ENCODE data around the gene ZNF385A.

ZNF385A gene, protein sequence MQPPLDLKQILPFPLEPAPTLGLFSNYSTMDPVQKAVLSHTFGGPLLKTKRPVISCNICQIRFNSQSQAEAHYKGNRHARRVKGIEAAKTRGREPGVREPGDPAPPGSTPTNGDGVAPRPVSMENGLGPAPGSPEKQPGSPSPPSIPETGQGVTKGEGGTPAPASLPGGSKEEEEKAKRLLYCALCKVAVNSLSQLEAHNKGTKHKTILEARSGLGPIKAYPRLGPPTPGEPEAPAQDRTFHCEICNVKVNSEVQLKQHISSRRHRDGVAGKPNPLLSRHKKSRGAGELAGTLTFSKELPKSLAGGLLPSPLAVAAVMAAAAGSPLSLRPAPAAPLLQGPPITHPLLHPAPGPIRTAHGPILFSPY

GRCh38 chr12:54384591-54385041, at the start of gene ZNF385A:
Gene ZNF385A, minus strand, starts transcription at chr12:54384733. Its CDS starts 219 bp downstream, at chr12:54384514.
- TF ChIP-seq ZNF274 (IDR thresholded peaks at IDR 0.05; ENCODE audit: low read depth, low read length), result no peak
- no peak within 1 kb of the TSS; the same call in 1 of the 2 replicates for H3K4me3 ChIP-seq (ENCODE audit: low read length)

- TF ChIP-seq ZNF274 (IDR thresholded peaks at IDR 0.05; ENCODE audit: low read depth, low read length), result no peak
- H3K4me3 ChIP-seq (ENCODE audit: low read length), result no peak overlapping the region
These were observed 48.3 kb upstream of the ZNF385A start for GRCh38 chr12:54432815-54433164.

DNA sequence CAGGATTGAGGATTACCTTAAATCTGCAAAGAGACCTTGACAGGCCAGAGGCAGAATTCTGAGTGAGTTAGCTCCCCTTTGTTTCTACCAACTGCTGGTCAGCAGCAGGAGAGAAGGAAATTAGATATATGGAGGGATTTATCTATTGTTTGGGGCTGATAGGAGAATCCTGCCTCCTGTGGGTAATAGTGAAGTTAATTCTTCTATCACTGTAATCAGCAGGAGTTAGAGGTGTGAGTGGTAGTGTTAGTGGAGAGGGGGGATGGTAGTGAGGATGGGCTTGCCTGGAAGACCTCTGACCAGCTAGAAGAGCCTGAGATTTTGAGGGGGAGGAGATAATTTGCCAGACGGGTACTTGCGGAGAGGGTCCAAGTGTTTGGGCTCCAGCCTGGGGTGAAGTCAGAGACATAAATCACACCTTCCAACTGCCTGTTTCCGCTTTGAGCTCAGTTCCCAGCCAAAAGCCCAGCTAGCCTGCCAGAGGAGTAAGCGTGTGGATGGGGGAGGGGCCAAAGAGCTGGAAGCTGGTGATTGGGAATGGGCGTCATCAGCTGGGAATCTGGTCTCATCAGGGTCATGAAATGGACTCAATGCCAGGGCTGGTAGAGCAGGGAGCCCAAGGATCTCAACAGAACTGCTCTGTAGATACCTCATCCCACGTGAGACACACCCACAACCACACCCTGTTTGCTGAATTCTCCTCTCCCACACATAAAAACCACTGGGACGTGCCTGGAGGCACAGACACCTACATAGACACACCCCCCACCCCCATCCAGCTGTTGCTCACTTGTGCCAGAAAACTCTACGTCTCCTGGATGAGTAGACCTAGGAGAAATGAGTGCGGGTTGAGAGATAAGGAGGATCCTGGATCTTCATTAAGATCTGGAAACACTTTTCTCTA, 47.6 kb upstream of the ZNF385A start:
- no peak for TF ChIP-seq ZNF274 (IDR thresholded peaks at IDR 0.05; ENCODE audit: low read depth, low read length)
- no peak overlapping the region for H3K4me3 ChIP-seq (ENCODE audit: low read length)

DNA sequence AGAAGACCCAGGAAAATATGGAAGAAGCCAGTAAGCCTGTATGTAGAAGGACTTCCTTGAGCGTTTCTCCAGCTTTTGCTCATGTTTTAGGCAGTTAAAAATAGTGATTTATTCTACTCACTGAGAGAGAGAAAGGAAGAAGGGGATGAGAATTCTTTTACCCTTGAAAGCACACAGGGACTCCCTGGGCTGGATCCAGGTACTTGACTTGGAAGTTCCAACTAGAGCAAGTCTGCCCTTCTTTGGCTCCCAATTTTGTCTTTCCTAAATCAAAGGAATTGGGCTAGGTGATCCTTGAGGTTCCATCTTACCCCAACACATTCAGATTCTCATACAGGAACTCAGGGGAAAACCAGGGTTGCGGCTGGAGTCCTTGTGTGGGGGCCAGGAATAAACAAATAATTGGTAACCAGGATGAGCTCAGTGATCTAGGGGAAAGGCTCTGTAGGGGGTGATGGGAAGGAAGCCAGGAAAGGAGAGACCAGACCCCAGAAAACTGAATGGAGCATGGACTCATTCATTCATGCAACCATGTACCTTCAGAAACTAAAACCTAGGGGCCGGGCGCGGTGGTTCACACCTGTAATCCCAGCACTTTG, 46.0 kb upstream of the ZNF385A start:
- TF ChIP-seq ZNF274 (IDR thresholded peaks at IDR 0.05; ENCODE audit: low read depth, low read length), result no peak

GRCh38 chr12:54429014-54429471, 44.5 kb upstream of the ZNF385A start:
- TF ChIP-seq ZNF274 (IDR thresholded peaks at IDR 0.05; ENCODE audit: low read depth, low read length), result no peak
- no peak overlapping the region for H3K4me3 ChIP-seq (ENCODE audit: low read length)

More for the DNA sequence above, 46.0 kb upstream of the ZNF385A start:
- H3K4me3 ChIP-seq (ENCODE audit: low read length), result no peak overlapping the region

DNA sequence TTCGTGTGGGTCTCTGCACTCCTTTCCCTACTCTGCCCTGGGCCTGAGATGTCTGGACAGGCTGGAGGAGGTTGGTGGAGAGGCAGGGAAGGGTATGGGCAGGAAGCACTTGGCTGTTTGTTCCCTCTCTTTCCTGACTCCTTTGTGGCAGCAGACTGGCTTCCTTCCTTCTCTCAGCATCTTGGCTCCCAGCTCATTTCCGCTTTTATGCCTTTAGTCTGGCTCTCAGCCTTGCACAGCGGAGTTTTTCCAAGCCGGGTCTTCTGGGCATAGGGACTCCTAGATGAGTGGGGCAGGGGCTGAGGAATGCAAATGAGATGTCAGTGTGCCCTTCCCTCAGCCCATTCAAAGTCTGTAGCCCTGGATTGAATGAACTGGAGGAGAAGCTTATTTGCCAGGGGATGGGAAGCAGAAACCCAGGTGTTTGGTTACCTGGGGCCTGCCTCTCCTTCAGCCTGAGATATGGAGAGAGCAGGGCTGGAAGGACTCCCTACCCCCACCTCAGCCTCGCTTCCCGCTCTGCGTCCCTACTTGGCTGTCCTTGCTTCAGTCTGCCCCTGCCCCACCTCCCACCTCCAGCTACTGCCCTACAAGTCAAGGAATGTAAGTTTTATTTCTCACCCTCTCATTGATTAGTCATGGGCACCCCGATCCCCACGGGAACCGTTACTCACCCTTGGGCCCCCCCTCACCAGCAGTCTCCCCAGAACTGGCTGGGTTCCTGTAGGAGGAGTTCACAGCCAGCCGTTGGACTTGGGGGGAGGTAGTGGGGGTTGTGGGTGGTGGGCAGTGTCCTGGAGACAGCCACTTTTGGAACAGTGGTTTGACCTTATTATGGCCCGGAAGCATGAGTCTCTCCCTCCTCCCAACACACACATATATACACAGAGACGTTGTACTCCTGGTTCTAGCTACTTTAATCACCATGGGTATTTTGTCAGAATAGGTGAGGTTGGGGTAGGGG, 43.8 kb upstream of the ZNF385A start:
- H3K4me3 ChIP-seq (ENCODE audit: low read length), result no peak overlapping the region
- TF ChIP-seq ZNF274 (IDR thresholded peaks at IDR 0.05; ENCODE audit: low read depth, low read length), result no peak

- no peak overlapping the region for H3K4me3 ChIP-seq (ENCODE audit: low read length)
- TF ChIP-seq ZNF274 (IDR thresholded peaks at IDR 0.05; ENCODE audit: low read depth, low read length), result no peak
These were observed 42.6 kb upstream of the ZNF385A start for GRCh38 chr12:54427106-54427505.

DNA sequence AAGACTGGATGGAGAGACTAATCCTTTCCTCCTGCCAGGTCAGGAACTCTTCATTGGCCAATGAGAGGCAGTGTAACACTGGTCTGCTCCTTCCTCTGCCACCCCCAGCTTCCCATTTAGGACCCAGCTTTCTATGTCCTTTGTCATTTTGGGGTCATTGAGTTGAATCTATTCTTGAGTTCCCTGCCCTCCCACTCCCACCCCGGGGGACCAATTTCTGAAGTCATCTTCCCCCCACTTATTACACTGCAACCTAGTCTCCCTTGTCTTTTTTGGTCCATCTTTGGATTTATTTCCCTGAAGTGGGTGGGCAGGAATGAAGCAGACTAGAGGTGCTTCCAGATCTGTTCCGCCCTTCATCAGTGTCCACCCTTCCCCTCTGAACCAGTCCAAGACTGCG, 42.2 kb upstream of the ZNF385A start:
- no peak overlapping the region for H3K4me3 ChIP-seq (ENCODE audit: low read length)
- no peak for TF ChIP-seq ZNF274 (IDR thresholded peaks at IDR 0.05; ENCODE audit: low read depth, low read length)

- TF ChIP-seq ZNF274 (IDR thresholded peaks at IDR 0.05; ENCODE audit: low read depth, low read length), result no peak
- no peak overlapping the region for H3K4me3 ChIP-seq (ENCODE audit: low read length)
These were observed 41.2 kb upstream of the ZNF385A start for GRCh38 chr12:54425702-54426101.

DNA sequence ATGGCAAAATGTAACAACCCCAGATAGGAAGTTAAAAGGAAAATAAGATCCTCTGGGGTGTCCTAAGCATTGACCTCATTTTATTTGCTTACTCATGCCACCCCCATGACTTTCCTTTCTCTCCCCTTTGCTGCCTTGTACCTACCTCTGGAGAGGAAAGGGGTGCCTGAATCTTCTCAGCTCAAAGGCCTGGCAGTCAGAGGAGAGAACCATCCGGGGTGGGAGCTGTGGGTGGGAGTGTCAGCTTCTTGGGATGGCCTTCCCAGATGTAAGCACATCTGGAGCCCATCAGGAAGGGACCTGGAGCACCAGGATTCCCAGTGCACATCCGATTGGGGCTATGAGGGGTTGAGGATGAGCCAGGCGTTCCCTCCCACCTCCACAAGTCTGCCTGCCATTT, 39.7 kb upstream of the ZNF385A start:
- no peak for TF ChIP-seq ZNF274 (IDR thresholded peaks at IDR 0.05; ENCODE audit: low read depth, low read length)

GRCh38 chr12:54423816-54424150, 39.2 kb upstream of the ZNF385A start:
- TF ChIP-seq ZNF274 (IDR thresholded peaks at IDR 0.05; ENCODE audit: low read depth, low read length), result no peak
- H3K4me3 ChIP-seq (ENCODE audit: low read length), result no peak overlapping the region

More for the DNA sequence above, 39.7 kb upstream of the ZNF385A start:
- H3K4me3 ChIP-seq (ENCODE audit: low read length), result no peak overlapping the region

DNA sequence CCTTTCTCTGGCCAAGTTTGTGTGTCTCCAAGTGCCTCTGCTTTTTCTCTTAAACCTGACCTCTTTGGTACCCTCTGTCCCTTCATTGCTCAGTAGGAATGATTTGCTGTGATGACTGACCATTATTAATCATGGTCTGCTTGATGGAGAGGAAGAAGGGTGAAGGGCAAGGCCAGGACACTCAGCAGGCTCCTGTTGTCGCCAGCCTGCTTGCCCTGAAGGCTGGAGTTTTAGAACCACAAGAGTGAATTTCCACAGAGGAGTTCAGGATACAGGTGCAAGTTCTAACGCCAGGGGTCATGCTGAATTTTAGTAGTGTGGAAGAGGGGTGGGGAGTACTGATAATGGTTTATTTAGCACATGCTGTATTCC, 37.3 kb upstream of the ZNF385A start:
- TF ChIP-seq ZNF274 (IDR thresholded peaks at IDR 0.05; ENCODE audit: low read depth, low read length), result no peak

DNA sequence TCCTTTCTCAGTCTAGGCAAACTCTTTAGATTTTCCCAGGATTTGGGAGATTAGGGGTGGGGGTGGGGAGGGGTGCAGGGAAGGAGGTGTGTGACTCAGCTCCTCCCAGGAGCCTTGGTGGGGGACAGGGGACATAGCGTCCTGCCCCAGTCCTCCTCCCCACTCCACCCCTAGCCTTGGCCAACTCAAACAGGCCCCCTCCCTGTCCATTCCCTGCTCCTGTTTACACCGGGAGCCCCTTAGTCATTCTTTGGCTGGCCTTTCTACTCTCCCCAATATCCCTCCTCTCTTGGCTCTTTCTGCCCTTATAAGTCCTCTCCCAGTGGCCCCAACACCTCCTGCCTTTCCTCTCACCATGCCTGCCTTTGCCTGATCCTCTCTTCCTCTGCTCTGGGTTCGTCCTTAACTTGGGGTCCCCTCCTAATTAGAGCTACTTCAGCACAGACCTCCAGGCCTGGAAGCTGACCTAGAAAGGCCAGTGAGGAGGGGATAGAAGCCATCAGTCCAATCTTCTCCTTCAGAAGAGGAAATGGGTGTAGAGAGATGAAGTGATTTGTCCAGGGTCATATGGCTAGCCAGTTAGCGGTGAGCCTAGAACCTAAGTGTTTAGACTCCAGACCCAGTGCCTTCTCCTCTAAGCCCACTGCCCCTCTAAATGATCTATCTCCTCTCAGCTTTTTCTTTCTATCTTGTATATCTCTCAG, 36.8 kb upstream of the ZNF385A start:
- no peak for TF ChIP-seq ZNF274 (IDR thresholded peaks at IDR 0.05; ENCODE audit: low read depth, low read length)
- no peak overlapping the region for H3K4me3 ChIP-seq (ENCODE audit: low read length)

More for the DNA sequence above, 37.3 kb upstream of the ZNF385A start:
- no peak overlapping the region for H3K4me3 ChIP-seq (ENCODE audit: low read length)

Measured in GM08714 (cell line).